K562 (cell line): ENCODE measurements around the gene TALDO1. TPM values are rescaled to one million over a fixed set of nuclear protein-coding genes. Genes with fewer than 3 reads are reported as not detected.

Experiments
- CEBPG ChIP-seq, 3 experiments: fragments of 200-800 bp in 1 of 3; sonication (Bioruptor generic) in 1 of 3; sonication (generic) in 1 of 3; formaldehyde crosslinking in 1 of 3; IDR thresholded peaks in 2 of 3; conservative IDR thresholded peaks in 1 of 3; 2 replicates each; pipeline versions ENCODE4 v1.6.1 to v1.8.0; 2016 to 2022; ENCODE audit warnings: missing compliant biosample characterization in 2 of 3, missing genetic modification characterization in 2 of 3, mild to moderate bottlenecking in 1 of 3, missing genetic modification reagents in 1 of 3
- IRF2 ChIP-seq: sonication (generic); formaldehyde crosslinking; IDR thresholded peaks from 2 replicates; pipeline ENCODE4 v1.8.1; 2022; ENCODE audit warnings: mild to moderate bottlenecking, missing genetic modification reagents
- NR2C2 ChIP-seq, 2 experiments: fragments of 200-800 bp in 1 of 2; sonication (Bioruptor generic) in 1 of 2; sonication (generic) in 1 of 2; formaldehyde crosslinking in 1 of 2; IDR thresholded peaks; 2 replicates each; pipeline versions ENCODE4 v1.6.1 to v1.8.0; 2016 to 2022; ENCODE audit warnings: mild to moderate bottlenecking in 1 of 2, missing compliant biosample characterization in 1 of 2, missing genetic modification characterization in 1 of 2, missing genetic modification reagents in 1 of 2
- PCBP2 ChIP-seq: fragments of 200-400 bp; formaldehyde crosslinking; IDR thresholded peaks from 2 replicates; pipeline ENCODE4 v1.6.1; 2018; ENCODE audit warnings: low read length, low read depth, mild to moderate bottlenecking, moderate library complexity; ENCODE audit not compliant: poor library complexity, severe bottlenecking
- PHF20 ChIP-seq: fragments of 450-650 bp; IDR thresholded peaks from 2 replicates; pipeline ENCODE4 v1.6.1; 2018; ENCODE audit not compliant: partially characterized antibody
- RBM14 ChIP-seq: fragments of 200-400 bp; formaldehyde crosslinking; IDR thresholded peaks from 2 replicates; pipeline ENCODE4 v1.6.1; 2018; ENCODE audit warnings: low read depth, mild to moderate bottlenecking, low read length, moderate library complexity, borderline replicate concordance; ENCODE audit not compliant: insufficient read depth
- SMARCC2 ChIP-seq: fragments of 450-650 bp; IDR thresholded peaks from 2 replicates; pipeline ENCODE4 v1.6.1; 2017; ENCODE audit warnings: antibody characterized with exemption, moderate library complexity, mild to moderate bottlenecking, low read depth
- SREBF2 ChIP-seq: sonication (generic); formaldehyde crosslinking; IDR thresholded peaks from 2 replicates; pipeline ENCODE4 v1.4.0; 2020; ENCODE audit warnings: mild to moderate bottlenecking, missing genetic modification reagents
- STAG1 ChIP-seq: sonication (generic); formaldehyde crosslinking; IDR thresholded peaks from 2 replicates; pipeline ENCODE4 v1.5.0; 2020; ENCODE audit warnings: missing genetic modification reagents, borderline replicate concordance
- TAF1 ChIP-seq: IDR thresholded peaks from 2 replicates; pipeline ENCODE4 v1.6.1; 2011; ENCODE audit warnings: mild to moderate bottlenecking, low read length, moderate library complexity; ENCODE audit not compliant: insufficient read depth, control insufficient read depth, severe bottlenecking; ENCODE audit errors: extremely low read depth
- ZNF124 ChIP-seq: sonication (generic); formaldehyde crosslinking; IDR thresholded peaks from 2 replicates; pipeline ENCODE4 v1.8.1; 2022; ENCODE audit warnings: missing genetic modification reagents
- polyA plus RNA-seq, 8 experiments: library from polyadenylated mRNA; depleted of rRNA in 4 of 8; stranded (reverse) in 5 of 8; unstranded in 3 of 8; fragments of >200 nt; fragmentation: Nextera tagmentation in 2 of 8; fragmentation: Illumina TruSeq in 1 of 8; extraction: Ambion mirVana in 2 of 8; extraction: Trizol in 1 of 8; gene quantifications; 2 replicates each; pipeline versions ENCODE4 v1.2.1 to v1.2.3, GENCODE V29; 2011 to 2014; ENCODE audit warnings: inconsistent platforms in 1 of 8, missing spikeins in 1 of 8
- total RNA-seq, 7 experiments: library from RNA; depleted of rRNA in 6 of 7; stranded (reverse); fragments of >200 nt in 6 of 7; fragmentation: Illumina TruSeq in 2 of 7; extraction: Trizol in 2 of 7; gene quantifications; 2 replicates each; pipeline versions ENCODE4 v1.2.1 to v1.2.3, GENCODE V29; 2011 to 2021; ENCODE audit warnings: low replicate concordance in 1 of 7
- TF ChIP-seq, protein P1 (sequence below): sonication (generic); formaldehyde crosslinking; IDR thresholded peaks from 2 replicates; pipeline ENCODE4 v1.8.0; 2022; ENCODE audit warnings: missing genetic modification reagents, mild to moderate bottlenecking, borderline replicate concordance
- TF ChIP-seq, protein P2 (sequence below): fragments of 200-800 bp; sonication (Bioruptor generic); IDR thresholded peaks from 2 replicates; pipeline ENCODE4 v1.6.1; 2017; ENCODE audit warnings: missing genetic modification characterization, missing compliant biosample characterization
- TF ChIP-seq, protein P3 (sequence below), 2 experiments: IDR thresholded peaks in 1 of 2; conservative IDR thresholded peaks in 1 of 2; 2 replicates each; pipeline ENCODE4 v1.6.1; 2016; ENCODE audit warnings: low read depth in 2 of 2, mild to moderate bottlenecking in 1 of 2, missing compliant biosample characterization in 1 of 2, missing genetic modification characterization in 1 of 2, moderate library complexity in 1 of 2
- TF ChIP-seq, protein P4 (sequence below): fragments of 450-650 bp; formaldehyde crosslinking; IDR thresholded peaks from 2 replicates; pipeline ENCODE4 v1.4.0; 2022; ENCODE audit warnings: mild to moderate bottlenecking, moderate library complexity

The TALDO1 gene
- total and polyA plus RNA-seq, 9 of the 15 experiments (the other 6 are each of a cell fraction or from before 2014, with no cell fraction given) = 260 to 541 (median 441) TPM

DNA sequence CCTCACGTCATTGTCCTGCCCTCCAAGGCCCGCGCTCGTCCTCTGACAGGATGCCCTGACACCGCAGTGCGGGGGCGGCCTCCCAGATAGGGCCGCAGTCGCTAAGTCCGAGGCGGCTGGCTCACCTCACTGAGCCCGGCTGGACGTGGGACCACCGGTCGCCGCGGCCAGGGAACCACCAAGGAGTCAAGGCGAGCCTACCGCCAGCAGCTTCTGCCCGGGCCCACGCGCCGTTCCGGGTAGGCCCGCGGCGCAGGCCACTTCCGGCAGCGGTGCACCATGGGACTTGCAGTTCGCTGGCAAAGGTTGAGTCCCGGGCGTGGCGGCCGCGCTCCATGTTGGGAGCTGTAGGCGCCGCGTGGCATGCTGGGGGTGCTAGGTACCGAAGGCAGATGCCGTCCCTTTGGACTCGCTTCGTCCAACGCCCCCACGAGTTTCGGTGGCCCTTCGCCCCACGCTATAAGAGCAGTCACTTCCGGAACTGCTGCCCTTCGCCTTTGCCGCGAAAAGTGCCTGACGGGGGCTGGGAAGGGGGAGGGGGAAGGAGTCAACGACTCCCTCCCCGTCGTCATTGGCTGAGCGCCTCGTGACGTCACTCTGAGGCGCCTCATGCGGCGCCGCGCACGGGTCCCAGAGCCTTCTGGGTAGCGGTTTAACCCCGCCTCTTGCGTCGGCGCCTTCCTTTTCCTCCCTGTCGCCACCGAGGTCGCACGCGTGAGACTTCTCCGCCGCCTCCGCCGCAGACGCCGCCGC, 62.2 kb downstream of the TALDO1 start, which contains the start of gene RPLP2 (continued):
- TF ChIP-seq CEBPG (CRISPR knock-in tag; IDR thresholded peaks at IDR 0.05) = peak; percentile 26; the same call in 1 of the 2 replicates
- no peak for TF ChIP-seq CEBPG (tag; conservative IDR thresholded peaks at IDR 0.05 in 1 of 2, IDR thresholded peaks at IDR 0.05 in 1 of 2)
- no peak for TF ChIP-seq ZNF124 (CRISPR knock-in tag)
- TF ChIP-seq, protein P1, sequence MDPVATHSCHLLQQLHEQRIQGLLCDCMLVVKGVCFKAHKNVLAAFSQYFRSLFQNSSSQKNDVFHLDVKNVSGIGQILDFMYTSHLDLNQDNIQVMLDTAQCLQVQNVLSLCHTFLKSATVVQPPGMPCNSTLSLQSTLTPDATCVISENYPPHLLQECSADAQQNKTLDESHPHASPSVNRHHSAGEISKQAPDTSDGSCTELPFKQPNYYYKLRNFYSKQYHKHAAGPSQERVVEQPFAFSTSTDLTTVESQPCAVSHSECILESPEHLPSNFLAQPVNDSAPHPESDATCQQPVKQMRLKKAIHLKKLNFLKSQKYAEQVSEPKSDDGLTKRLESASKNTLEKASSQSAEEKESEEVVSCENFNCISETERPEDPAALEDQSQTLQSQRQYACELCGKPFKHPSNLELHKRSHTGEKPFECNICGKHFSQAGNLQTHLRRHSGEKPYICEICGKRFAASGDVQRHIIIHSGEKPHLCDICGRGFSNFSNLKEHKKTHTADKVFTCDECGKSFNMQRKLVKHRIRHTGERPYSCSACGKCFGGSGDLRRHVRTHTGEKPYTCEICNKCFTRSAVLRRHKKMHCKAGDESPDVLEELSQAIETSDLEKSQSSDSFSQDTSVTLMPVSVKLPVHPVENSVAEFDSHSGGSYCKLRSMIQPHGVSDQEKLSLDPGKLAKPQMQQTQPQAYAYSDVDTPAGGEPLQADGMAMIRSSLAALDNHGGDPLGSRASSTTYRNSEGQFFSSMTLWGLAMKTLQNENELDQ (CRISPR knock-in tag) = 0 out of 2 replicates have a peak, but pooled peaks have one; percentile 79
- peak; percentile 85 for TF ChIP-seq PHF20
- no peak for TF ChIP-seq STAG1 (CRISPR knock-in tag)
- TF ChIP-seq, protein P2, sequence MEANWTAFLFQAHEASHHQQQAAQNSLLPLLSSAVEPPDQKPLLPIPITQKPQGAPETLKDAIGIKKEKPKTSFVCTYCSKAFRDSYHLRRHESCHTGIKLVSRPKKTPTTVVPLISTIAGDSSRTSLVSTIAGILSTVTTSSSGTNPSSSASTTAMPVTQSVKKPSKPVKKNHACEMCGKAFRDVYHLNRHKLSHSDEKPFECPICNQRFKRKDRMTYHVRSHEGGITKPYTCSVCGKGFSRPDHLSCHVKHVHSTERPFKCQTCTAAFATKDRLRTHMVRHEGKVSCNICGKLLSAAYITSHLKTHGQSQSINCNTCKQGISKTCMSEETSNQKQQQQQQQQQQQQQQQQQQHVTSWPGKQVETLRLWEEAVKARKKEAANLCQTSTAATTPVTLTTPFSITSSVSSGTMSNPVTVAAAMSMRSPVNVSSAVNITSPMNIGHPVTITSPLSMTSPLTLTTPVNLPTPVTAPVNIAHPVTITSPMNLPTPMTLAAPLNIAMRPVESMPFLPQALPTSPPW = peak; percentile 94
- TF ChIP-seq, protein P3, sequence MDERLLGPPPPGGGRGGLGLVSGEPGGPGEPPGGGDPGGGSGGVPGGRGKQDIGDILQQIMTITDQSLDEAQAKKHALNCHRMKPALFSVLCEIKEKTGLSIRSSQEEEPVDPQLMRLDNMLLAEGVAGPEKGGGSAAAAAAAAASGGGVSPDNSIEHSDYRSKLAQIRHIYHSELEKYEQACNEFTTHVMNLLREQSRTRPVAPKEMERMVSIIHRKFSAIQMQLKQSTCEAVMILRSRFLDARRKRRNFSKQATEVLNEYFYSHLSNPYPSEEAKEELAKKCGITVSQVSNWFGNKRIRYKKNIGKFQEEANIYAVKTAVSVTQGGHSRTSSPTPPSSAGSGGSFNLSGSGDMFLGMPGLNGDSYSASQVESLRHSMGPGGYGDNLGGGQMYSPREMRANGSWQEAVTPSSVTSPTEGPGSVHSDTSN (CRISPR knock-in tag; IDR thresholded peaks at IDR 0.05; ENCODE audit: low read depth) = peak; percentile 19; the same call in 1 of the 2 replicates
- TF ChIP-seq, protein P3 (tag; conservative IDR thresholded peaks at IDR 0.05; ENCODE audit: low read depth) = no peak
- TF ChIP-seq, protein P4, sequence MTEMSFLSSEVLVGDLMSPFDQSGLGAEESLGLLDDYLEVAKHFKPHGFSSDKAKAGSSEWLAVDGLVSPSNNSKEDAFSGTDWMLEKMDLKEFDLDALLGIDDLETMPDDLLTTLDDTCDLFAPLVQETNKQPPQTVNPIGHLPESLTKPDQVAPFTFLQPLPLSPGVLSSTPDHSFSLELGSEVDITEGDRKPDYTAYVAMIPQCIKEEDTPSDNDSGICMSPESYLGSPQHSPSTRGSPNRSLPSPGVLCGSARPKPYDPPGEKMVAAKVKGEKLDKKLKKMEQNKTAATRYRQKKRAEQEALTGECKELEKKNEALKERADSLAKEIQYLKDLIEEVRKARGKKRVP (CRISPR knock-in tag) = no peak
- peak; percentile 88; the same call in 1 of the 2 replicates for TF ChIP-seq NR2C2 (CRISPR knock-in tag; IDR thresholded peaks at IDR 0.05)
- peak; percentile 97 for TF ChIP-seq NR2C2 (tag; IDR thresholded peaks at IDR 0.05)
- no peak for TF ChIP-seq SREBF2
- 0 out of 2 replicates have a peak, but pooled peaks have one; percentile 62 for TF ChIP-seq RBM14
- TF ChIP-seq PCBP2 = no peak
- no peak for TF ChIP-seq IRF2 (CRISPR knock-in tag)
- TF ChIP-seq SMARCC2 = no peak
- peak; percentile 97 for TF ChIP-seq TAF1
